H1 (cell line): ENCODE data around the gene TLCD3B. TPM values are rescaled to one million over a fixed set of nuclear protein-coding genes. Genes with fewer than 3 reads are reported as not detected.

ENCODE experiments used
- CTCF ChIA-PET: fragments of 300-600 bp; sonication (Branson Sonifier 250); formaldehyde crosslinking; loops from one replicate; lab custom pipeline; 2021; ENCODE audit not compliant: partially characterized antibody; lab: Charles Lee
- POLR2A ChIA-PET: fragments of 300-600 bp; sonication (Branson Sonifier 250); formaldehyde crosslinking; loops from one replicate; lab custom pipeline; 2021; ENCODE audit warnings: inconsistent platforms; ENCODE audit not compliant: partially characterized antibody; lab: Charles Lee
- DNase-seq, 2 experiments: peaks; one replicate each; pipeline versions ENCODE4 v3.0.0 to v3.0.0-alpha.2; 2010 to 2022; ENCODE audit warnings: low spot score in 2 of 2, low read depth in 1 of 2, mixed read lengths in 1 of 2
- FAIRE-seq: peaks from 2 replicates; lab custom pipeline; 2011; peaks lifted over from hg19 to GRCh38; lab: Jason Lieb, UNC
- H2AFZ ChIP-seq: 2 replicates; pipeline ENCODE4 v1.8.1; 2012; ENCODE audit warnings: low read length, inconsistent platforms
- H2AK5ac ChIP-seq: 2 replicates; pipeline ENCODE4 v1.6.1; 2013; ENCODE audit warnings: low read depth, low read length
- H2BK120ac ChIP-seq: replicated peaks from 2 replicates; pipeline ENCODE3; 2013; ENCODE audit warnings: low read depth, low read length, inconsistent platforms
- H2BK12ac ChIP-seq: 2 replicates; pipeline ENCODE4 v1.6.1; 2013; ENCODE audit warnings: low read depth, low read length
- H2BK15ac ChIP-seq: 2 replicates; pipeline ENCODE4 v1.6.1; 2013; ENCODE audit warnings: low read length
- H2BK20ac ChIP-seq: 2 replicates; pipeline ENCODE4 v1.6.1; 2013; ENCODE audit warnings: low read length
- H2BK5ac ChIP-seq: 2 replicates; pipeline ENCODE4 v1.6.1; 2013; ENCODE audit warnings: low read depth, low read length
- H3K14ac ChIP-seq: 2 replicates; pipeline ENCODE4 v1.6.1; 2013; ENCODE audit warnings: inconsistent platforms; ENCODE audit not compliant: insufficient read length
- H3K18ac ChIP-seq: 2 replicates; pipeline ENCODE4 v1.6.1; 2013; ENCODE audit warnings: low read length; ENCODE audit errors: extremely low read depth
- H3K23ac ChIP-seq: 2 replicates; pipeline ENCODE4 v1.6.1; 2013; ENCODE audit warnings: inconsistent platforms; ENCODE audit not compliant: insufficient read length
- H3K23me2 ChIP-seq: 2 replicates; pipeline ENCODE4 v1.6.1; 2013; ENCODE audit warnings: low read depth, low read length
- H3K27ac ChIP-seq: 2 replicates; pipeline ENCODE4 v1.6.1; 2011; ENCODE audit warnings: low read depth, low read length, inconsistent platforms
- H3K27me3 ChIP-seq, 4 experiments: replicated peaks in 1 of 4; 1 replicate in 1 of 4; 2 replicates in 3 of 4; pipeline versions ENCODE4 v1.6.1 to v1.8.1; 2011 to 2013; ENCODE audit warnings: low read length in 3 of 4, mild to moderate bottlenecking in 3 of 4, inconsistent platforms in 2 of 4, mixed read lengths in 2 of 4, moderate library complexity in 1 of 4; ENCODE audit not compliant: control insufficient read depth in 3 of 4, insufficient read depth in 3 of 4; ENCODE audit errors: extremely low read depth in 1 of 4
- H3K36me3 ChIP-seq, 4 experiments: 2 replicates each; pipeline versions ENCODE4 v1.6.1 to v1.8.1; 2011 to 2013; ENCODE audit warnings: mild to moderate bottlenecking in 4 of 4, low read length in 3 of 4, moderate library complexity in 2 of 4, control low read depth in 1 of 4, inconsistent platforms in 1 of 4; ENCODE audit not compliant: insufficient read depth in 4 of 4, control insufficient read depth in 2 of 4
- H3K4ac ChIP-seq: replicated peaks from 2 replicates; pipeline ENCODE3; 2013; ENCODE audit warnings: low read length, low read depth, mixed read lengths, inconsistent platforms; ENCODE audit not compliant: insufficient read length
- H3K4me1 ChIP-seq, 4 experiments: replicated peaks in 1 of 4; 1 replicate in 1 of 4; 2 replicates in 3 of 4; pipeline versions ENCODE4 v1.6.1 to v1.8.1; 2011 to 2013; ENCODE audit warnings: low read length in 3 of 4, inconsistent platforms in 2 of 4, mixed read lengths in 1 of 4; ENCODE audit not compliant: insufficient read depth in 4 of 4, control insufficient read depth in 3 of 4
- H3K4me2 ChIP-seq, 2 experiments: 2 replicates each; pipeline versions ENCODE4 v1.6.1 to v1.8.1; 2011 to 2013; ENCODE audit warnings: low read depth in 2 of 2, low read length in 2 of 2, control low read depth in 1 of 2, inconsistent platforms in 1 of 2, mild to moderate bottlenecking in 1 of 2; ENCODE audit not compliant: insufficient read depth in 1 of 2
- H3K4me3 ChIP-seq, 4 experiments: fragments of 200-600, 300-600 bp in 1 of 4; sonication (generic), shearing (Covaris generic), sonication (Bioruptor Twin) in 1 of 4; 2 replicates each; pipeline versions ENCODE4 v1.5.1 to v1.8.1; 2011 to 2016; ENCODE audit warnings: low read length in 4 of 4, low read depth in 3 of 4, control low read depth in 2 of 4, inconsistent platforms in 2 of 4, mild to moderate bottlenecking in 2 of 4, mixed read lengths in 1 of 4, moderate library complexity in 1 of 4; ENCODE audit not compliant: insufficient read depth in 2 of 4; ENCODE audit errors: extremely low read depth in 1 of 4
- H3K56ac ChIP-seq: replicated peaks from 2 replicates; pipeline ENCODE3; 2013; ENCODE audit warnings: low read depth, mild to moderate bottlenecking, mixed read lengths, low read length, inconsistent platforms; ENCODE audit not compliant: insufficient read length
- H3K79me1 ChIP-seq: 2 replicates; pipeline ENCODE4 v1.6.1; 2013; ENCODE audit warnings: low read depth, low read length, control low read depth
- H3K79me2 ChIP-seq, 2 experiments: 2 replicates each; pipeline versions ENCODE4 v1.6.1 to v1.8.1; 2012 to 2013; ENCODE audit warnings: low read length in 2 of 2, mild to moderate bottlenecking in 2 of 2, inconsistent platforms in 1 of 2; ENCODE audit not compliant: insufficient read depth in 2 of 2, control insufficient read depth in 1 of 2
- H3K9ac ChIP-seq, 4 experiments: replicated peaks in 1 of 4; 1 replicate in 1 of 4; 2 replicates in 3 of 4; pipeline versions ENCODE4 v1.6.1 to v1.8.1; 2011 to 2013; ENCODE audit warnings: low read depth in 3 of 4, low read length in 3 of 4, control low read depth in 2 of 4, mild to moderate bottlenecking in 2 of 4, moderate library complexity in 2 of 4, inconsistent platforms in 1 of 4; ENCODE audit errors: extremely low read depth in 1 of 4
- H3K9me3 ChIP-seq, 2 experiments: 2 replicates each; pipeline versions ENCODE4 v1.6.1 to v1.8.1; 2012 to 2013; ENCODE audit warnings: mild to moderate bottlenecking in 2 of 2, moderate library complexity in 2 of 2, control low read depth in 1 of 2, inconsistent platforms in 1 of 2, low read depth in 1 of 2, low read length in 1 of 2, mixed read lengths in 1 of 2; ENCODE audit not compliant: insufficient read depth in 2 of 2
- H4K20me1 ChIP-seq, 2 experiments: replicated peaks in 1 of 2; 2 replicates each; pipeline versions ENCODE3 to v1.8.1; 2011 to 2013; ENCODE audit warnings: inconsistent platforms in 2 of 2, low read length in 2 of 2, mild to moderate bottlenecking in 1 of 2; ENCODE audit not compliant: insufficient read depth in 2 of 2, control insufficient read depth in 1 of 2
- H4K5ac ChIP-seq: 2 replicates; pipeline ENCODE4 v1.6.1; 2013; ENCODE audit warnings: low read length, low read depth, mixed read lengths, inconsistent platforms; ENCODE audit not compliant: insufficient read length
- H4K8ac ChIP-seq: 2 replicates; pipeline ENCODE4 v1.8.0; 2013; ENCODE audit warnings: mild to moderate bottlenecking, moderate library complexity, low read length, inconsistent platforms; ENCODE audit not compliant: insufficient read depth; ENCODE audit errors: extremely low read depth
- H4K91ac ChIP-seq: replicated peaks from 2 replicates; pipeline ENCODE3; 2013; ENCODE audit warnings: low read length, mixed read lengths, inconsistent platforms; ENCODE audit not compliant: insufficient read length
- CEBPB ChIP-seq: IDR thresholded peaks from 2 replicates; pipeline ENCODE4 v1.6.1; 2012; ENCODE audit warnings: low read depth, low read length
- CREB1 ChIP-seq: IDR thresholded peaks from 2 replicates; pipeline ENCODE4 v1.6.1; 2012; ENCODE audit warnings: inconsistent platforms
- JUN ChIP-seq: IDR thresholded peaks from 2 replicates; pipeline ENCODE4 v1.6.1; 2011; ENCODE audit warnings: low read depth, mild to moderate bottlenecking, improper control_type of control experiment, low read length
- NANOG ChIP-seq: IDR thresholded peaks from 2 replicates; pipeline ENCODE4 v1.6.1; 2011; ENCODE audit warnings: low read length, low read depth, mild to moderate bottlenecking, inconsistent platforms; ENCODE audit not compliant: insufficient read depth, poor library complexity, severe bottlenecking
- PHF8 ChIP-seq: fragments of 200-600 bp; sonication (generic); conservative IDR thresholded peaks from 2 replicates; pipeline ENCODE4 v1.7.1; 2012; ENCODE audit warnings: low read depth, mild to moderate bottlenecking, inconsistent platforms, low read length, moderate library complexity
- POLR2A ChIP-seq, 2 experiments: IDR thresholded peaks; 1 replicate in 1 of 2; 2 replicates in 1 of 2; pipeline ENCODE4 v1.6.1; 2011; ENCODE audit warnings: low read depth in 2 of 2, low read length in 2 of 2, mild to moderate bottlenecking in 2 of 2; ENCODE audit errors: control extremely low read depth in 1 of 2
- POU5F1 ChIP-seq: IDR thresholded peaks from 2 replicates; pipeline ENCODE4 v1.6.1; 2011; ENCODE audit warnings: low read depth, mild to moderate bottlenecking, low read length, moderate library complexity
- RBBP5 ChIP-seq: IDR thresholded peaks from 2 replicates; pipeline ENCODE4 v1.7.1; 2012; ENCODE audit warnings: low read depth, mild to moderate bottlenecking, inconsistent platforms, low read length, moderate library complexity, borderline replicate concordance
- RFX5 ChIP-seq: IDR thresholded peaks from 2 replicates; pipeline ENCODE4 v1.6.1; 2011; ENCODE audit warnings: low read depth, low read length, improper control_type of control experiment, borderline replicate concordance
- RXRA ChIP-seq: IDR thresholded peaks from 2 replicates; pipeline ENCODE4 v1.6.1; 2011; ENCODE audit warnings: low read depth, mild to moderate bottlenecking, low read length, moderate library complexity; ENCODE audit not compliant: insufficient read depth
- SP1 ChIP-seq: IDR thresholded peaks from 2 replicates; pipeline ENCODE4 v1.6.1; 2011; ENCODE audit warnings: low read depth, low read length
- TAF7 ChIP-seq: optimal IDR thresholded peaks from 2 replicates; pipeline ENCODE3; 2011; ENCODE audit warnings: low read depth, mild to moderate bottlenecking, inconsistent platforms, low read length, moderate library complexity, borderline replicate concordance
- ZNF274 ChIP-seq: IDR thresholded peaks from 2 replicates; pipeline ENCODE4 v1.7.0; 2012; ENCODE audit warnings: low read length, borderline replicate concordance; ENCODE audit errors: extremely low read depth
- WGBS, 2 experiments: shearing (Covaris generic) in 1 of 2; methylation state at CpG; one replicate each; pipeline versions ENCODE4 v1.1.6 to v1.1.7; 2013 to 2015; ENCODE audit warnings: low lambda C conversion rate in 2 of 2, mixed read lengths in 2 of 2, inconsistent platforms in 1 of 2, low coverage in 1 of 2, missing lambda C conversion rate in 1 of 2; ENCODE audit not compliant: insufficient replicate concordance in 2 of 2, insufficient coverage in 1 of 2, insufficient read length in 1 of 2; ENCODE audit errors: extremely low coverage in 1 of 2, missing lambda C conversion rate in 1 of 2; 5-methylcytosine and 5-hydroxymethylcytosine counted together
- polyA plus RNA-seq, 7 experiments: library from polyadenylated mRNA; depleted of rRNA in 3 of 7; stranded (reverse) in 5 of 7; unstranded in 2 of 7; fragments of >200 nt in 5 of 7; fragments of 200-250 nt in 2 of 7; gene quantifications; 1 replicate in 5 of 7; 2 replicates in 1 of 7; 4 replicates in 1 of 7; pipeline versions ENCODE4 v1.2.1 to v1.2.3, GENCODE V29; 2011 to 2013; ENCODE audit warnings: missing spikeins in 2 of 7, mixed read lengths in 2 of 7
- total RNA-seq: library from RNA; stranded (reverse); fragmentation: NEBNext Ultra II Directional; extraction: Animal tissue kit (Norgen Biotek cat#: 25700); gene quantifications from 2 replicates; pipeline ENCODE4 v1.2.1, GENCODE V29; 2021

TLCD3B gene
- total and polyA plus RNA-seq, 2 of the 8 experiments (the other 6 are each of a cell fraction or from before 2014, with no cell fraction given), result 15.2 to 26.9 TPM

GRCh38 chr16:29977063-29977825 lies 53.8 kb downstream of the TLCD3B start:
- Histone ChIP-seq H3K79me2 (peaks cover 9 to 34% of the 10 kb centered on the region in 2 experiments), H3K23me2 (peaks cover 7% of the 10 kb centered on the region; the same call in 1 of the 2 replicates), H2BK120ac (no peak overlapping the region), H2BK12ac (no peak overlapping the region), H3K79me1 (peaks cover 25% of the 10 kb centered on the region), H2AFZ (no peak overlapping the region), H3K4me1 (peaks cover 4 to 20% (median 7%) of the 10 kb centered on the region in 4 experiments), H3K23ac (no peak overlapping the region), H4K91ac (no peak overlapping the region), H3K4me2 (peak overlapping the region in 1 of 2 experiments; percentile 72; a peak in 1 of 4 replicates), H3K27ac (no peak overlapping the region), H3K9me3 (peaks cover 9 to 10% of the 10 kb centered on the region in 2 experiments), H2BK20ac (no peak overlapping the region), H4K8ac (no peak overlapping the region), H2BK5ac (no peak overlapping the region; the same call in 1 of the 2 replicates), H3K36me3 (peaks cover 10 to 44% (median 34%) of the 10 kb centered on the region in 4 experiments), H4K20me1 (peaks cover 4 to 18% of the 10 kb centered on the region in 2 experiments), H3K56ac (no peak overlapping the region), H3K4ac (no peak overlapping the region), H2AK5ac (no peak overlapping the region), H4K5ac (no peak overlapping the region), H3K27me3 (peaks cover 2 to 9% (median 8%) of the 10 kb centered on the region in 4 experiments), H3K9ac (no peak overlapping the region; a peak in 2 of 7 replicates), H3K4me3 (no peak overlapping the region), H3K14ac (no peak overlapping the region), H2BK15ac (no peak overlapping the region), H3K18ac (no peak overlapping the region)
- 74% methylated on average over 9 of the region's 9 CpGs; no CpG with 5 or more reads in 1 of the 2 experiments for WGBS, 2 experiments
- ChIA-PET CTCF (interaction anchor here (0.7 to 4.4 kb wide), 4 partner anchors 19 to 165 kb away, joined by 3 to 19 read pairs (median 4); partner anchors contain the start of genes INO80E and PRRT2), POLR2A (interaction anchor here (1.3 kb wide), 1 partner anchor 14 kb away, joined by 3 read pairs; no protein-coding TSS in a partner anchor)
- DNase-seq (no peak), FAIRE-seq (no peak)
- no peak for TF ChIP-seq POLR2A (IDR thresholded peaks at IDR 0.05; ENCODE audit: control extremely low read depth in 1 of 2, low read depth in 2 of 2, low read length in 2 of 2)
- TF ChIP-seq TAF7, result no peak
- no peak for TF ChIP-seq POU5F1
- TF ChIP-seq RBBP5, result no peak
- TF ChIP-seq ZNF274, result no peak
- no peak for TF ChIP-seq RXRA
- TF ChIP-seq SP1, result no peak
- no peak for TF ChIP-seq CREB1
- no peak for TF ChIP-seq PHF8
- no peak for TF ChIP-seq CEBPB
- no peak for TF ChIP-seq JUN
- no peak for TF ChIP-seq NANOG
- no peak for TF ChIP-seq RFX5
